OCI-LY1 (cell line): ENCODE data around the gene ZNF648.

ENCODE experiments used
- EZH2 ChIP-seq: fragments of 200-600 bp; sonication (generic), shearing (Covaris generic); IDR thresholded peaks from 2 replicates; pipeline ENCODE4 v1.8.0; 2017; ENCODE audit warnings: borderline replicate concordance, mixed run types, mild to moderate bottlenecking, antibody characterized with exemption, low read length, moderate library complexity, mixed read lengths
- TF ChIP-seq, protein P1 (sequence below): fragments of 200-600 bp; sonication (generic), shearing (Covaris generic); IDR thresholded peaks from 2 replicates; pipeline ENCODE4 v1.5.1; 2017; ENCODE audit warnings: mild to moderate bottlenecking, antibody characterized with exemption, low read length, moderate library complexity, mixed read lengths

GRCh38 chr1:182064611-182065010 is 3.1 kb upstream of the ZNF648 start:
- TF ChIP-seq, protein P1, sequence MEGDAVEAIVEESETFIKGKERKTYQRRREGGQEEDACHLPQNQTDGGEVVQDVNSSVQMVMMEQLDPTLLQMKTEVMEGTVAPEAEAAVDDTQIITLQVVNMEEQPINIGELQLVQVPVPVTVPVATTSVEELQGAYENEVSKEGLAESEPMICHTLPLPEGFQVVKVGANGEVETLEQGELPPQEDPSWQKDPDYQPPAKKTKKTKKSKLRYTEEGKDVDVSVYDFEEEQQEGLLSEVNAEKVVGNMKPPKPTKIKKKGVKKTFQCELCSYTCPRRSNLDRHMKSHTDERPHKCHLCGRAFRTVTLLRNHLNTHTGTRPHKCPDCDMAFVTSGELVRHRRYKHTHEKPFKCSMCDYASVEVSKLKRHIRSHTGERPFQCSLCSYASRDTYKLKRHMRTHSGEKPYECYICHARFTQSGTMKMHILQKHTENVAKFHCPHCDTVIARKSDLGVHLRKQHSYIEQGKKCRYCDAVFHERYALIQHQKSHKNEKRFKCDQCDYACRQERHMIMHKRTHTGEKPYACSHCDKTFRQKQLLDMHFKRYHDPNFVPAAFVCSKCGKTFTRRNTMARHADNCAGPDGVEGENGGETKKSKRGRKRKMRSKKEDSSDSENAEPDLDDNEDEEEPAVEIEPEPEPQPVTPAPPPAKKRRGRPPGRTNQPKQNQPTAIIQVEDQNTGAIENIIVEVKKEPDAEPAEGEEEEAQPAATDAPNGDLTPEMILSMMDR: no peak
- no peak for TF ChIP-seq EZH2
